ENCODE measurements around the gene EXOC6B.

The EXOC6B gene

DNA sequence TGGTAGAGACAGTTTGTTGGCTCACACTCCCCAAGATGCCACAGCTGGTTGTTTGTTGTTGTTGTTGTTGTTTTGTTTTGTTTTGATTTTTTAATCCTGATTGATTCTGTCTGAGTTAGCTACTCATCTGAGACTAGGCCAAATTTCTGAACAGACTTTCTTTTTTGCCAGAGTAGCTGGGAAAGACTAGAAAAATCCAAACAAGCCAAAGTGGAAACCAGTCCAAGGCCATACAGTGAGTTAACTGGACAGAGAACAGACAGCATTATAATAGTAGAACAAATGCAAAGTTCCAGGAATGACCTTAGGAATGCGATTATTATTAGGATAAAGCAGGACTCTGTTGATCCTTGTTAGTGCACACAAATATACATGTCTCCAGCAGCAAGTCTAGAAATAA is 634.4 kb downstream of the EXOC6B start:
- ATAC-seq, result no peak
- H3K27ac Mint-ChIP-seq, result no peak overlapping the region
- H3K36me3 Mint-ChIP-seq, result peaks cover 47% of the 10 kb centered on the region
- H3K9me3 Mint-ChIP-seq, result peaks cover 13% of the 10 kb centered on the region
- peaks cover 4% of the 10 kb centered on the region for H3K4me1 Mint-ChIP-seq
- H3K4me3 Mint-ChIP-seq, result no peak overlapping the region
- no peaks in the 10 kb centered on the region for H3K27me3 Mint-ChIP-seq

DNA sequence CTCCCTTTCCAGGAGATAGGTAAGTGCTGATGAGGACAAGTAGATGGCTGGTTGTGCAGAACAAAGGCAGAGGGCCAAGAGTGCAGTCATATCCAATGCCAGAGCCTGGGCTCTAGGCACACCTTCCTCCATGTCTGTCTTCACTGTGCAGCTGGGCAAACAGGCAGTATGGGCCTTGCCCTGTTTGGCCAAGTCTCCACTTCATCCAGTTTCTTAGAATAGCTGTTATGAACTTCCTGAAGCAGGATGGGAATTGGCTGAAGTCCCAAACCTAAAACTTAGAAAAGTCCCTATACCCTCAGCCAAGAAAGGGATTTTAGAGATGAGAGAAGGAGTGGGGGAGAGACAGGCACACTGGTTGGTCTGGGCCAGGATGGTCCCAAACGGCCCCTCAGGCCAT is 640.6 kb downstream of the EXOC6B start:
- no peak overlapping the region for H3K27ac Mint-ChIP-seq
- ATAC-seq, result no peak
- H3K9me3 Mint-ChIP-seq, result peaks cover 9% of the 10 kb centered on the region
- H3K4me3 Mint-ChIP-seq, result no peak overlapping the region
- H3K4me1 Mint-ChIP-seq, result no peaks in the 10 kb centered on the region
- no peaks in the 10 kb centered on the region for H3K27me3 Mint-ChIP-seq
- H3K36me3 Mint-ChIP-seq, result peaks cover 37% of the 10 kb centered on the region

DNA sequence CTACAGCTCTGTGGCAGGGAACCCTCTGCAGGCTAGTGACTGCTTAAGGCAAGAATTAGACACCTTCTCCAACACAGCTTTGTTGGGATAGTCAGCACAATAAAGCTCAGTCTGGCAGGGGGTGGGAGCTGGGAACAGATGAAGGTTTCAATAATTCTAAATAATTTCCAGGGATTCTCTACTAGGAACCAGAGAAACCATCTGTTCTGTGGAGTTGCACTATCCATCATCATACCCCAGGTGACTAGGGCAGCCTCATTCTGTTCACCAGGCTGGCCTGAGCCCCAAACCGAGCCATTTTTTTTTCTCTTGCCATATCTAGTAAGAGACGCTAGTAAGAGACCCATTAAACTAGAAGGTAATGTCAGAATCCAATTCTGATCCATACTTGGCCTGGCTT is 642.4 kb downstream of the EXOC6B start:
- H3K27me3 Mint-ChIP-seq, result no peaks in the 10 kb centered on the region
- no peak overlapping the region for H3K4me3 Mint-ChIP-seq
- no peak for ATAC-seq
- H3K36me3 Mint-ChIP-seq, result peaks cover 40% of the 10 kb centered on the region
- H3K9me3 Mint-ChIP-seq, result peaks cover 3% of the 10 kb centered on the region
- no peak overlapping the region for H3K27ac Mint-ChIP-seq
- no peaks in the 10 kb centered on the region for H3K4me1 Mint-ChIP-seq

DNA sequence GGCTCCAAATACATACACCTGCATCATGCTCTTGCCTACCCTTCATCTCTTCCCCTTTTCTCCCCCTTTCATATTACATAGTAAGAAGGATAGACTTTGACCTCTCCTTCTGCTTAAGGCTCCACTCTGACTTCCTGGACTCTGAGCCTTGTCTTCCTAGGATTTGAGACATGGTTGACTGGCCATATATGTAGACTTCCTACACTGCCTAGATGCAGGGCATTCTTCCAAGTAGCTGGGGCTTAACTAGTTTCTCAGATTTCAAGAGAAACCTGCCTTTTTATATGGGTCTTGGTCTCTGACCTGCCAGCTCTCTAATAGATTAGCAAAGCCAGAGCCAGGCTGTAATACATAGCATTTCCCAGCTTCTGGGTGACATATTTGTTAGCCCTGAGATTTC is 642.8 kb downstream of the EXOC6B start:
- Mint-ChIP-seq H3K27ac (no peak overlapping the region), H3K9me3 (peaks cover 1% of the 10 kb centered on the region), H3K36me3 (peaks cover 41% of the 10 kb centered on the region), H3K4me3 (no peak overlapping the region), H3K27me3 (no peaks in the 10 kb centered on the region), H3K4me1 (no peaks in the 10 kb centered on the region)
- ATAC-seq, result no peak

DNA sequence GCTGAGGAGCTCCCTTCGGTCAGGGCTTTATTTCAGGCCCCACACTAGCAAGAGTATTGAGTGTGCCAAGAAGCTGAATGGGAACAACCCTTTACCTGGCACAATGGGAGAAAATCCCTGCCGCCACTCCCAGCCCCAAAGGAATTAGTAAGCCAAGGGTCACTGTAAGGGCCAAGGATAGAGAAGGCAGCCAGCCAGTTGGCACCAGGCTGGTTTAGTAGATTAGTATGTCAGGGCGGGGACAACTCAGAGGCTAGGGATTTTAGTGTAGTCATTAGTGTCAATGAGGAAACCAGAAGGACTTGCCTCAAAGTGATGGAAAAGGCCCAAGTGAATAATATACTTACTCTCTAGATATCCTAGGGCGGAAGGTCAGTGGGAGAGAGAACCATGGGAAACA is 643.3 kb downstream of the EXOC6B start:
- Mint-ChIP-seq H3K27ac (no peak overlapping the region), H3K4me3 (no peak overlapping the region), H3K9me3 (no peaks in the 10 kb centered on the region), H3K4me1 (no peaks in the 10 kb centered on the region), H3K27me3 (no peaks in the 10 kb centered on the region), H3K36me3 (peaks cover 43% of the 10 kb centered on the region)
- ATAC-seq, result no peak

DNA sequence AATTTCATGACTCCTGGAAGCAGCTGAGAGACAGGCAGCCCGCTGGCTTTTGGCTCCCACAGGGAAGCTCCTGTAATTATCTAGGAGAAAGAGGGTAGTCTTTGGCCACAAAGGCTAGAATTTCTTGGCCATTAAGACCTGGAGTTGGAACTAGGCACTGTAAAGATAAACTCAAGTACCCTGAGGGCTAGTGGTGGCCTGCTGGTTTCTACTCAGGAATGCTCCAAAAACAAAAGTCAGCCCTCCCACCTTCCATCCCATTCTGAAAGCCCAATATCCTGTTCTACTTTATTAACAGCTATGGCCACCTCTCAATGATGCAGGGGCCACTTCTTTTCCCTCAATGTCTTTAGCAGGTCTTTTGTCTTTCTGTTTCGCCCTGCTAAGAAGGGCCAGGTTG is 644.2 kb downstream of the EXOC6B start:
- H3K4me1 Mint-ChIP-seq, result no peaks in the 10 kb centered on the region
- peaks cover 41% of the 10 kb centered on the region for H3K36me3 Mint-ChIP-seq
- no peaks in the 10 kb centered on the region for H3K27me3 Mint-ChIP-seq
- H3K9me3 Mint-ChIP-seq, result no peaks in the 10 kb centered on the region
- no peak overlapping the region for H3K4me3 Mint-ChIP-seq
- H3K27ac Mint-ChIP-seq, result no peak overlapping the region
- no peak for ATAC-seq

DNA sequence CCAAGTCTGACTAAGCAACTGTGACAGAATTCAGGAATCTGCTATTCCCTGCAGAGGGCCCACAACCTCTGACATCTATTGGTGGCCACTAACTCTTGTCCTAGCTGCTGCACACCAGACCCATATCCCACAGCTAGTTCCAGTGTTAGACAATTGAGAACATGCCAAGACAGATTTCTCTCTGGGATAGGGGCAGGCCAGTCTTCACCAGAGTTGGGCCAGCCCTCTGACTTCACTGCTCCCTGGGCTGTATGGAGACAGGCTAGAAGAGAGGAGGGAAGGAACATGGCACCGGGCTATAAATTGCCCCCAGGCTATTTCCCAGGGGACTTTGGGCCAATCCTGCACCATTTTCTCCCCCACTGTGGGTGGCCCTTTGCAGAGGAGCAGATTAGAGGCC is 645.5 kb downstream of the EXOC6B start:
- no peak for ATAC-seq
- Mint-ChIP-seq H3K9me3 (no peaks in the 10 kb centered on the region), H3K27me3 (no peaks in the 10 kb centered on the region), H3K36me3 (peaks cover 48% of the 10 kb centered on the region), H3K4me1 (no peaks in the 10 kb centered on the region), H3K4me3 (no peak overlapping the region), H3K27ac (no peak overlapping the region)

DNA sequence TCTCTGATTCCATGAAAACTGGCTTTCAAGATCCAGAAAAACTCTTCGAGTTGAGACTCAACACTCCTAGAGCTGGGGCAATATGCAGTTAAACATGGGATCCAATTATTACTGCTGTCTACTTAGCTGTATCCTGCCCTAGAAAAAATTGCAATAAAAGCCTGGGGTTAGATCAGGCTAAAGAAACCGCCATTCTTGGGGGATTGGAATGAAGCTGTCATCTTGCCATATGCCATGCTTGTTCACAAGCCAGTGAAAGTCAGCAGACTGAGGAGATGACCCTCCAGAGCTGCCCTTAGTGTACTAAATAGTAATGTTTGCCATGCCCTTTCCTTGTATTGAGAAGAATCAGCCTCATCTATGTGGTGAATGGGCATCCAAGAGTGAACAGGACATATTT is 647.3 kb downstream of the EXOC6B start:
- no peak overlapping the region for H3K4me3 Mint-ChIP-seq
- no peak for ATAC-seq
- H3K27ac Mint-ChIP-seq, result no peak overlapping the region
- H3K4me1 Mint-ChIP-seq, result no peaks in the 10 kb centered on the region
- H3K36me3 Mint-ChIP-seq, result peaks cover 59% of the 10 kb centered on the region
- no peaks in the 10 kb centered on the region for H3K27me3 Mint-ChIP-seq
- H3K9me3 Mint-ChIP-seq, result no peaks in the 10 kb centered on the region

DNA sequence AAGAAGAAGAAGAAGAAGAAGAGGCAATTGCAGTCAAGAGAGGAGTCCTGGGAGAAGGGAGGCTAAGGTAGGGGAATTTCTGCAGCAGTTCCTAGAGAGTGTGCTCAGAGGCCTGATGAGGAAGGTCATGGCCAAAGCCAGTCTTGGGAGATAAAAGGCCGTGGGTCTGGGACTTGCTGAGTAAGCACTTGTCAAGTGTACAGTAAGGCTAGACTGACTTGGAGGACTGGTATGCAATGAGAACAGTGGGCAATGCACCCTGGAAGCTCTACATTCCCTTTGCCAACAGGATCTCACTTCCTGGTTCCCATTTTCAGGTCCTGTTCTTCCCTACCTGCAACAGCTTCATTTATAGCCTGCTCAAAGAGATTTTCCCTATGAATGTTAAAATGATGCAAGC is 649.6 kb downstream of the EXOC6B start:
- H3K27me3 Mint-ChIP-seq, result no peaks in the 10 kb centered on the region
- peaks cover 51% of the 10 kb centered on the region for H3K36me3 Mint-ChIP-seq
- H3K27ac Mint-ChIP-seq, result no peak overlapping the region
- no peaks in the 10 kb centered on the region for H3K4me1 Mint-ChIP-seq
- no peak for ATAC-seq
- no peaks in the 10 kb centered on the region for H3K9me3 Mint-ChIP-seq
- no peak overlapping the region for H3K4me3 Mint-ChIP-seq

DNA sequence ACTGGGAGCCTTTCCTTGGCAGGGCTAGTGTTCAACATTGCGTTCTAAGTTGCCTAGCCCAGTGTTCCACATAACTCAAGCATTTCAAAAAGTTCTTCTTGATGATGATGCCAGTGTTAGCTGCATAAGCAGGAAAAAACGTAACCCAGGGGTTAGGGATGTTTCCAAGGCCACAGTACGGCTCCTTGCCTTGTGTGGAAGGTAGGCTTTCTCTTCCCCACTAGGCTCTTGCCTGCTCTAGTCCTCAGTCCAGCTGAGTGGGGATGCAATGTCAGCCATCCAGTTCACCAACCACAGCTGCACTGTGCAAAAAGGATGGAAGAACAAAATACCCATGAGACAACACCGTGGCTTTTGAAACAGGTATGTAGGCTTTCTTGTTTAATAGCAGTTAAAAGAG is 650.2 kb downstream of the EXOC6B start:
- ATAC-seq, result no peak
- Mint-ChIP-seq H3K4me3 (no peak overlapping the region), H3K4me1 (no peaks in the 10 kb centered on the region), H3K27ac (no peak overlapping the region), H3K36me3 (peaks cover 46% of the 10 kb centered on the region), H3K9me3 (no peaks in the 10 kb centered on the region), H3K27me3 (no peaks in the 10 kb centered on the region)

DNA sequence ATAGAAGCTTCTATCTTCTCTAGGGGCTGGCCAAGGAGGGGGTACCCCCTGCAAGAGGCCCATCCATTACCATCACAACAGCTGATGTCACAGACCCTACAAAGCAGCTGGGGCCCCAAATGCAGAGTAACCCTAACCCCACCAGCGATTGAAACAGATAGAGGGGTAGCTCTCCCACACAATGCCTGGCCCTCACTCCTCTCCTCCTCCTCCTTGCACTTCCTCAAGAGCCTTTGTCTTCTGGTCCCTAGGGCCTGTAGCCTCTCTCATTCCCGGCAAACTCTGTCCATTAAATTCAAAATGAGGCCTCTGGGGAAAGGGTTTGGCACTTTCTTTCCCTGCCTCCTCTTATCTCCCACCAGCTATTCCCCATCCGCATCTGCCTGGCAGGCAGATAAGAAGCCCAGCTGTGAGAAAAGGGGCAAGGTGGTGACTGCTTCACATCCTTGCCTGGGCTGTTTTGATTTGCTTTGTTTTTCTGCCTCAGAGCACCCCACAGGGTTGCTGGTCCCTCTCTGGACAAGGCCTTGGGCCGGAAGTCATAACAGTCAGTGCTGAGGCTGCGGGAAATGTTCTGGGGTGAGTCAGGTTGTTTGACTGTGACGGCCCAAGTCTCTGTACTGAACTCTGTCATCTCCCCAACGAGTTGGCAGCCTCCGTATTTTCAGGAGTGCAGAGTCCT is 652.1 kb downstream of the EXOC6B start:
- no peaks in the 10 kb centered on the region for H3K9me3 Mint-ChIP-seq
- H3K4me3 Mint-ChIP-seq, result no peak overlapping the region
- peaks cover 36% of the 10 kb centered on the region for H3K36me3 Mint-ChIP-seq
- H3K4me1 Mint-ChIP-seq, result no peaks in the 10 kb centered on the region
- peak; percentile 10 for ATAC-seq
- no peak overlapping the region for H3K27ac Mint-ChIP-seq
- no peaks in the 10 kb centered on the region for H3K27me3 Mint-ChIP-seq

DNA sequence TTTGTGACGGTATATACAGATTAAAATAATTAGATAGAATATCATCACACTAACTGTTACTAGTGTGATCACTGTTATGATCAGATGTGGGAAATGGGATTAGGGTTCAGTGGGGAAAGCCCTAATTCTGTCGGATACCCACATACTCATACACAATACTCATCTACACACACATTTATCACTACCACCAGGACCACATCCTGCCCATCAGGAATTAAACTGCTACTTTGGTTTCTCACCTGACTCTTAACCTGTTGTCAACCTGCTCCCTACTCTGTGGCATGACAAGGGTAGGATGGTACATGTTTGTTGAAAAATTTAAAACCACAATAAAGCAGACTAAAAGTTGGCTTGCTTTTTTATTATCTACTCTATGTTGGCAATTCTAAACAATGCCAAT is 653.4 kb downstream of the EXOC6B start:
- Mint-ChIP-seq H3K9me3 (no peaks in the 10 kb centered on the region), H3K4me1 (no peaks in the 10 kb centered on the region), H3K36me3 (peaks cover 23% of the 10 kb centered on the region), H3K27ac (no peak overlapping the region), H3K4me3 (no peak overlapping the region), H3K27me3 (no peaks in the 10 kb centered on the region)
- no peak for ATAC-seq

DNA sequence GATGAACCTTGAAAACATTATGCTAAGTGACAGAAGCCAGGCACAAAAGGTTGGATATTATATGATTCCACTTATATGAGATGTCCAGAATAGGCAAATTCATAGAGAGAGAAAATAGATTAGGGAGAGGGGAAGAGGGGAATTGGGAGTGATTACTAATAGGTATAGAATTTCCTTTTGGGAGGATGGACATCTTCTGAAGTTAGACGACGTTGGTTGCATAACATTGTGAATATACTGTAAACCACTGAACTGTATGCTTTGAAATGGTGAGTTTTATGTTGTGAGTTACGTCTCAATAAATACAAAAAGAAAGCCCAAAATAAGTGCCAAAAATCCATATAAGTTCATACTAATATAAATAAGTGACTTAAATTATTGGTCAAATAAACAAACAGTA is 659.6 kb downstream of the EXOC6B start:
- Mint-ChIP-seq H3K36me3 (no peaks in the 10 kb centered on the region), H3K9me3 (no peaks in the 10 kb centered on the region), H3K4me1 (no peaks in the 10 kb centered on the region), H3K4me3 (no peak overlapping the region), H3K27ac (no peak overlapping the region), H3K27me3 (peaks cover 13% of the 10 kb centered on the region)
- no peak for ATAC-seq

DNA sequence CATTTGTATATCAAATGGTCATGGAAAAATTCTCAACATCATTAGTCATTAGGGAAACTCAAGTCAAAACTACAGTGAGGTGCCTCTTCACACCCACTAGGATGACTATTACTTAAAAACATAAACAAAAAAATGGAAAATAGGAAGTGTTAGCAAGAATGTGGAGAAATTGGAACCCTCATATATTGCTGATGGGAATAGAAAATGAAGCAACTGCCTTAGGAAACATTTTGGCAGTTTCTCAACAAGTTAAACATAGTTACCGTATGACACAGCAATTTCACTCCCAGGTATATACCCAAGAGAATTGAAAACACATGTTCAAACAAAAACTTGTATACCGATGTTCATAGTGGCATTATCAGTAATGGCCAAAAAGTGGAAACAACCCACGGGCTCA is 660.0 kb downstream of the EXOC6B start:
- Mint-ChIP-seq H3K27me3 (peaks cover 18% of the 10 kb centered on the region), H3K4me1 (no peaks in the 10 kb centered on the region), H3K9me3 (no peaks in the 10 kb centered on the region), H3K36me3 (no peaks in the 10 kb centered on the region), H3K27ac (no peak overlapping the region), H3K4me3 (no peak overlapping the region)
- no peak for ATAC-seq

DNA sequence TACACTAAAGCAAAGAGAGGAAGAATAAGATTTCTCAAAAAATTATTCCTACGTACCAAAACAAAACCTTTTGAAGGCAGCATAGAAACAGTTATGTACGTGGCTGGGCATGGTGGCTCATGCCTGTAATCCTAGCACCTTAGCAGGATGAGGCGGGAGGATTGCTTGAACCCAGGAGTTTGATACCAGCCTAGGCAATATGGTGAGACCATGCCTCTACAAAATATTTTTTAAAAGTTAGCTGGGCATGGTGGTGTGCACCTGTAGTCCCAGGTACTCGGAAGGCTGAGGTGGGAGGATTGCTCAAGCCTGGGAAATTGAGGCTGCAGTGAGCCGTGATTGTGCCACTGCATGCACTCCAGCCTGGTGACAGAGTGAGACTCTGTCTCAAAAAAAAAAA is 663.3 kb downstream of the EXOC6B start:
- Mint-ChIP-seq H3K9me3 (no peaks in the 10 kb centered on the region), H3K4me3 (no peak overlapping the region), H3K27ac (no peak overlapping the region), H3K4me1 (no peaks in the 10 kb centered on the region), H3K27me3 (peaks cover 41% of the 10 kb centered on the region), H3K36me3 (no peaks in the 10 kb centered on the region)
- no peak for ATAC-seq

DNA sequence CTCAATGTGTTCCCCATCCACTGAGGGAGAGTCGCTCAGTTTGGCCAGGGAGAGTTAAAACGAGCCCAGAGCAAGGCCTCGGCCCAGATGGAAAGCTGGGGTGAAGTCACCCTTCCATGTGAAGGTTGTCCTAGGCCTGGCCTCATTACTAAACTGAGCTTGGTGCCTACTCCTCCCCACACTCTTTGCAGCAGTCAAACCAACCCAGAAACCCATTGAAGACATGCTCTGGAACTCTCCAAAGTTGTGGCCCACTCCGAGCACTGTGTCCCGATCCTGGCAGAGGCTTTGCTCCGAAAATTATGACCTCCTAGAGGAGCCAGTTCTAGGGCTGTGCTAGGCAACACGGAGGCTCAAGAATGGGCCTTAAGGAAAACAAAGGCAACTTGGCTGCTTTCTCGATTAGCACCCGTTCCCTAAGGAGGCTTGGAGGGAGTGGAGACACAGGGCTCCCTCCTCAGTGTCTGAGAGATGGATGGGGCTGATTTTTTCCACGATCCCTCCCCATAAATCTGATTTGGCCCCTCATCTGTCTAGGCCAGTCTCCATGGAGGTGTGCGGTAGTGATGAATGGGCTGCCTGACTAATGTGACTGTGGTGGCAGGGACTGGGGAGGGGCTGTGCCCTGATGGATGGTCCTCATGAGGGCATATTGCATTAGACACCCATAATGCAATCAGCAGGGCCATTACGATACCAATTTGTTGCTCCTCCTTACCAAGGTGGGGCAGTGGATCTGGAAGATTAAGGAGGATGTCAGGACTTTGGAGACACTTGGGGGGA is 666.4 kb downstream of the EXOC6B start:
- H3K4me1 Mint-ChIP-seq, result no peaks in the 10 kb centered on the region
- H3K27me3 Mint-ChIP-seq, result peaks cover 69% of the 10 kb centered on the region
- no peak for ATAC-seq
- H3K9me3 Mint-ChIP-seq, result no peaks in the 10 kb centered on the region
- no peak overlapping the region for H3K27ac Mint-ChIP-seq
- H3K4me3 Mint-ChIP-seq, result no peak overlapping the region
- H3K36me3 Mint-ChIP-seq, result no peaks in the 10 kb centered on the region

Measured in stimulated activated memory B cell treated with anti-CD40 and anti-IgM and Interleukin-4, amounts not matched to agents 10 μg/mL and 1 μg/mL and 100 μg/mL, for 72 hours (primary cell).